Measurements from ENCODE around the gene MYPOP. TPM values are rescaled to one million over a fixed set of nuclear protein-coding genes. Genes with fewer than 3 reads are reported as not detected.

Gene MYPOP
- total and polyA plus RNA-seq, 9 of the 15 experiments (the other 6 are each of a cell fraction or from before 2014, with no cell fraction given): 0.32 to 7.6 (median 1.6) TPM

DNA sequence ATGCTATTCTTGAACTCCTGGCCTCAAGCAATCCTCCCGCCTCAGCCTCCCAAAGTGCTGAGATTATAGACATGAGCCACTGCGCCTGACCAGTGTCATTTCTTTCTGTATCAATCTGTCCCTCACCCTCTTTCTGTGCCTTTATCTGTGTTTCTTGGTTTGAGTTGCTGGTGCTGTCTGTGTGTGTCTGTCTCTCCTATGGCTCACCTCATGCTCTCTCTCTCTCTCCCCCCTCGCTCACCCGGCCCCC, 26.3 kb downstream of the MYPOP start (continued):
- no peak for TF ChIP-seq ELF1 (tag; IDR thresholded peaks at IDR 0.05)
- TF ChIP-seq SIN3B (IDR thresholded peaks at IDR 0.05; ENCODE audit: low read depth): no peak
- peak; percentile 7 for TF ChIP-seq NEUROD1 (IDR thresholded peaks at IDR 0.05; ENCODE audit: borderline replicate concordance, low read depth, low read length, partially characterized antibody)
- TF ChIP-seq CHD4 (IDR thresholded peaks at IDR 0.05; ENCODE audit: insufficient read depth, insufficient replicate concordance, low read depth, low read length, poor library complexity, severe bottlenecking): no peak
- TF ChIP-seq MTA3 (IDR thresholded peaks at IDR 0.05; ENCODE audit: borderline replicate concordance): no peak
- no peak for TF ChIP-seq ZBTB1 (CRISPR knock-in tag; IDR thresholded peaks at IDR 0.05; ENCODE audit: borderline replicate concordance, low read depth)
- TF ChIP-seq CBX3 (IDR thresholded peaks at IDR 0.05; ENCODE audit: borderline replicate concordance in 1 of 2, low read length in 2 of 2): 0 out of 3 replicates have a peak, but pooled peaks of 1 of the 2 experiments have one; percentile 9
- no peak for TF ChIP-seq CREBBP (IDR thresholded peaks at IDR 0.05; ENCODE audit: low read depth, low read length)
- 0 out of 2 replicates have a peak, but pooled peaks have one; percentile 19 for TF ChIP-seq JUND (IDR thresholded peaks at IDR 0.05; ENCODE audit: borderline replicate concordance, low read depth, low read length)
- TF ChIP-seq JUND (tag; IDR thresholded peaks at IDR 0.05; ENCODE audit: borderline replicate concordance, low read depth, low read length): no peak
- TF ChIP-seq SMARCC2 (IDR thresholded peaks at IDR 0.05; ENCODE audit: low read depth): no peak
- TF ChIP-seq NCOR1 (IDR thresholded peaks at IDR 0.05): peak; percentile 37
- no peak for TF ChIP-seq ARNT (IDR thresholded peaks at IDR 0.05)
- TF ChIP-seq, protein P1, sequence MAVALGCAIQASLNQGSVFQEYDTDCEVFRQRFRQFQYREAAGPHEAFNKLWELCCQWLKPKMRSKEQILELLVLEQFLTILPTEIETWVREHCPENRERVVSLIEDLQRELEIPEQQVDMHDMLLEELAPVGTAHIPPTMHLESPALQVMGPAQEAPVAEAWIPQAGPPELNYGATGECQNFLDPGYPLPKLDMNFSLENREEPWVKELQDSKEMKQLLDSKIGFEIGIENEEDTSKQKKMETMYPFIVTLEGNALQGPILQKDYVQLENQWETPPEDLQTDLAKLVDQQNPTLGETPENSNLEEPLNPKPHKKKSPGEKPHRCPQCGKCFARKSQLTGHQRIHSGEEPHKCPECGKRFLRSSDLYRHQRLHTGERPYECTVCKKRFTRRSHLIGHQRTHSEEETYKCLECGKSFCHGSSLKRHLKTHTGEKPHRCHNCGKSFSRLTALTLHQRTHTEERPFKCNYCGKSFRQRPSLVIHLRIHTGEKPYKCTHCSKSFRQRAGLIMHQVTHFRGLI (CRISPR knock-in tag; IDR thresholded peaks at IDR 0.05): no peak
- peak; percentile 32; the same call in 1 of the 2 replicates for TF ChIP-seq EHMT2 (IDR thresholded peaks at IDR 0.05)
- no peak for TF ChIP-seq KAT8 (IDR thresholded peaks at IDR 0.05; ENCODE audit: low read depth)
- TF ChIP-seq, protein P2, sequence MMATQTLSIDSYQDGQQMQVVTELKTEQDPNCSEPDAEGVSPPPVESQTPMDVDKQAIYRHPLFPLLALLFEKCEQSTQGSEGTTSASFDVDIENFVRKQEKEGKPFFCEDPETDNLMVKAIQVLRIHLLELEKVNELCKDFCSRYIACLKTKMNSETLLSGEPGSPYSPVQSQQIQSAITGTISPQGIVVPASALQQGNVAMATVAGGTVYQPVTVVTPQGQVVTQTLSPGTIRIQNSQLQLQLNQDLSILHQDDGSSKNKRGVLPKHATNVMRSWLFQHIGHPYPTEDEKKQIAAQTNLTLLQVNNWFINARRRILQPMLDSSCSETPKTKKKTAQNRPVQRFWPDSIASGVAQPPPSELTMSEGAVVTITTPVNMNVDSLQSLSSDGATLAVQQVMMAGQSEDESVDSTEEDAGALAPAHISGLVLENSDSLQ (IDR thresholded peaks at IDR 0.05): peak; percentile 61; the same call in 1 of the 2 replicates
- peak; percentile 59; the same call in 1 of the 2 replicates for TF ChIP-seq MYC (IDR thresholded peaks at IDR 0.05; ENCODE audit: low read depth, low read length)
- no peak for TF ChIP-seq MYC (CRISPR knock-in tag; IDR thresholded peaks at IDR 0.05; ENCODE audit: borderline replicate concordance, low read depth)
- no peak for TF ChIP-seq HNRNPLL (IDR thresholded peaks at IDR 0.05; ENCODE audit: low read depth, low read length, poor library complexity, severe bottlenecking)
- TF ChIP-seq BDP1 (IDR thresholded peaks at IDR 0.05; ENCODE audit: insufficient read depth, insufficient read length): no peak
- no peak for TF ChIP-seq ZNF57 (CRISPR knock-in tag; IDR thresholded peaks at IDR 0.05)
- no peak for TF ChIP-seq ZNF3 (CRISPR knock-in tag; IDR thresholded peaks at IDR 0.05)
- TF ChIP-seq RFX7 (CRISPR knock-in tag; IDR thresholded peaks at IDR 0.05): no peak
- TF ChIP-seq, protein P3, sequence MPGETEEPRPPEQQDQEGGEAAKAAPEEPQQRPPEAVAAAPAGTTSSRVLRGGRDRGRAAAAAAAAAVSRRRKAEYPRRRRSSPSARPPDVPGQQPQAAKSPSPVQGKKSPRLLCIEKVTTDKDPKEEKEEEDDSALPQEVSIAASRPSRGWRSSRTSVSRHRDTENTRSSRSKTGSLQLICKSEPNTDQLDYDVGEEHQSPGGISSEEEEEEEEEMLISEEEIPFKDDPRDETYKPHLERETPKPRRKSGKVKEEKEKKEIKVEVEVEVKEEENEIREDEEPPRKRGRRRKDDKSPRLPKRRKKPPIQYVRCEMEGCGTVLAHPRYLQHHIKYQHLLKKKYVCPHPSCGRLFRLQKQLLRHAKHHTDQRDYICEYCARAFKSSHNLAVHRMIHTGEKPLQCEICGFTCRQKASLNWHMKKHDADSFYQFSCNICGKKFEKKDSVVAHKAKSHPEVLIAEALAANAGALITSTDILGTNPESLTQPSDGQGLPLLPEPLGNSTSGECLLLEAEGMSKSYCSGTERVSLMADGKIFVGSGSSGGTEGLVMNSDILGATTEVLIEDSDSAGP (CRISPR knock-in tag; IDR thresholded peaks at IDR 0.05): no peak
- TF ChIP-seq ETS2 (tag; IDR thresholded peaks at IDR 0.05; ENCODE audit: borderline replicate concordance, poor library complexity, severe bottlenecking): no peak
